GM21515 (cell line): ENCODE measurements around the gene FBXO44.

Source experiments
- ATAC-seq: cut with Tn5 transposase; IDR thresholded peaks from one replicate; pipeline ENCODE4 v1.9.1; 2021; ENCODE audit not compliant: unreplicated experiment

The FBXO44 gene

GRCh38 chr1:11705596-11705995 is 50.9 kb downstream of the FBXO44 start:
- no peak for ATAC-seq

- ATAC-seq = no peak
Measured at GRCh38 chr1:11706292-11706691, 51.6 kb downstream of the FBXO44 start.

GRCh38 chr1:11707621-11708276 is 53.1 kb downstream of the FBXO44 start:
- ATAC-seq = no peak

- ATAC-seq = no peak
Measured at GRCh38 chr1:11708554-11709350, 54.1 kb downstream of the FBXO44 start.

GRCh38 chr1:11711490-11711889 is 56.8 kb downstream of the FBXO44 start:
- no peak for ATAC-seq

- no peak for ATAC-seq
Measured at GRCh38 chr1:11712285-11712684, 57.6 kb downstream of the FBXO44 start.
